NOMO-1 treated with DMSO at 0.1 percent for 48 hours (cell line): ENCODE data around the gene PEA15.

Experiments used
- DNase-seq: peaks from one replicate; lab custom pipeline; 2025; ENCODE audit not compliant: unreplicated experiment; lab: John Stamatoyannopoulos, UW

Gene PEA15

DNA sequence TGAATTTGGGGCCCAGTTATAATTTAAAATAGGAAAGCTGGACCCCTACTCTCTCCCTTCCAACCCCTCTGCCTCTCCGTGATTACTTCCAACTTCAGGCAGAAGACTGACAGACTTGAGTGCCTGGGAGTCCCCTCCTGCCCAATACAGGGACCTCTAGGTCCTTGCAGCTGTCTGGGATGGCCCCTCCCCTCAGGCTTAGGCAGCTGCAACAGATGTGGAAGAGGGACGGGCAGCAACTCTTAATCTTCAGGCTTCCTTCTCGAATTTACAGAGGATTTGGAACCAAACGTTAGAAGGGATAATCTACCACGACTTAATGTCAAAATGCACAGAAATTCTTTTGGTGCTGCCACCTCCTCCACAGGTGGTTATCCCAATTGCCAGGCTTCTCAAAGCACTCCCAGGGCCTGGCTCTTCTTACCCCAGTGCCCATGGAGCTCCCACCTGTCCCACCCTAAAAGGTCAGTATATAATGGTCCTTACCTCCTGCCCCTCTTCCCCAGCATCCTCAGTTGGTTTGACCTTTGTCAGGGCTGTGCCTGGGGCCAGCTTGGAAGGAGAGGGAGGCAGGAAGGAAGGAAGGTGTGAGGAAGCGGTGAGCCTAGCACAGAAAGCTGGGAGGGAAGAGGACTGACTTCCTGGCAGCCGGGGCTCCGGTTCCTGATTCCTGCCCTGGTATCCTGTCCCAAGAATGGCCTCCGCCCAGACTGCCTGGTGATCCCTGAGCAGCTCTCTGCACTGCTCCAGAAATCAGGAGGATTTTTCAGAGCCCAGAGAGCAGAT, 2.8 kb downstream of the PEA15 start:
- no peak for DNase-seq

DNA sequence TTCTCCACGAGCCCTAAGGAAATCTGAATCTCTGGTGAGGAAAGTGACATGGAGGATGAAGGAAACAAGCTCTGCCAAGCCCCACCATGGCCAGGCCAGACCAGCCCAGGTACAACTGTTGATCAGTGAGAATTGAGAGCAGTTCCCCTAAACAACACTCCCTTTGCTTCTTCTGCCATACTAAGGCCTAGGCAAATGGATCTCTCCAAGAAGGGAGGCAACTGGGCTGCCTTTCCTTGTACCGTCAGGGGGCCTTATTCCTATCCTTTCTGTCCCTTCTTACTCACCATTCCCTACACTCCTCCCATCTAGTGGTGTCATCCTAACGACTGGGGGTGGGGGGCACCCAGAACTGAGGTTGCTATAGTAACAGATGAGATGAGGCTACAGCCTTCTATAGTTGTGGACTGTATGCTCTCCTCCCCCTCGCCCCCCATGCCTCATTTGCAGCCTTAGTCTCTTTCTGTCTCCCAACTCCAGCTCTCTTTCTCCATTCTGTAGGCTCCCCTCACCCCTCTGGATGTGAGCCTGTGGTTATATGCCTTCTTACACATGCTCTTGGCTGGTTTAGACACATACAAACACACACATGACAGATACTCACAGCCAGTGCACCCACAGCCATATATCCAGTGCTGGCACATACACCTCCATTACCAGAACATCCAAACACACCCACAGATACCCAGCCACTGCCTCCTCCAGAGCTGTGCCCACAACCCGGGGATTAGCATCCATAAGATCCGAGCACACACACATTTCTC, 3.6 kb downstream of the PEA15 start:
- DNase-seq = no peak

DNA sequence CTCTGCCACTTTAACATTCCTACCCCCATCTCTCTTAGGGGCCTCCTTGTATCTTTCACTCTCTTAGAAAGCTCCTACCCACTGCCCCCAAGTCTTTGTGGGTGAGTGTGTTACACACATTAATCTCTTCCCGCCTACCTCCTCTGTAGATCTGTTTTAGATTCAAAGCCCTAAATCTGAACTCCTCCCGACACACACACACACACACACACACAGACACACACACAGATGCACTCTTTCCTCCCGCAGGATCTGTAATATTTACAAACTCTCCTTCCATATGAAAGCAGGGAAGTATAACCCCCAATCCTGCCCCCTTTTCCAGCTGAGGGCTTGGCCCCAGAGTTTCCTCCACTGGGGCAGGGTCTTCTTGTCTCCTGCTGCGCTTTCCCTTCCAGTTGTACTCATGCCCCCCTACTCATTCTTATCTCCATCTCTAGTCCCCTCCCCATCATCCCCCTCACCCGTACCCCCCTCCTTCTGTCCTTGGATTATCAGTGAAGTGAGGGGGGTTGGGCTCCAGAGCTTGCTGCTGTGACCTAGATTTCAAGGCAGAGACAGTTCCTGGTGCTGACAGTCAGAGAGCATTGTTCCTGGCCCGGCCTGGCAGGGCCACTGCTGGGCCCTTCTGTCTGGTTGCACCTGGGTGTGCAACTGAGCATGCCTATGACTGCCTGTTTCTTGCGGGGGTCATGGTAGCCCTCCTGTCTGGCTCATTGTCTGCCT, 4.3 kb downstream of the PEA15 start:
- DNase-seq = no peak

DNA sequence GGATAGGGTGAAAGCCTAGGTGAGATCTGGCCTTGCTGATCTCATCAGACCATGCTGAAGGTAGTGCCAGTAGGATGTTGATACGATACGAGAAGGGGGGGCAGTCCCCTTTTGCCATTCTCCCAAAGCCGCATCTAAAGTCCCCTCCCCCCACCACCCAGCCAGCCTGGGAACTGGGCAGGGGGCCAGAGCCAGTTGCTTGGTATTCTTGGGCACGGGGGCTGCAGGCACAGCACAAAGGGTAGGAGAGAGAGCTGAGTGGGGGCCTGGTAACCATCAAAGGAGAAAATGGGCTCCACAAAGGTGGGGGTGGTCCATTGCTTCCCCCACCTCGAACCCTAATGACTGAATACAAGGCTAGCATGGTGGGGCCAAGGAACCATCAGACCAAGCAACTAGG, 5.4 kb downstream of the PEA15 start:
- no peak for DNase-seq

DNA sequence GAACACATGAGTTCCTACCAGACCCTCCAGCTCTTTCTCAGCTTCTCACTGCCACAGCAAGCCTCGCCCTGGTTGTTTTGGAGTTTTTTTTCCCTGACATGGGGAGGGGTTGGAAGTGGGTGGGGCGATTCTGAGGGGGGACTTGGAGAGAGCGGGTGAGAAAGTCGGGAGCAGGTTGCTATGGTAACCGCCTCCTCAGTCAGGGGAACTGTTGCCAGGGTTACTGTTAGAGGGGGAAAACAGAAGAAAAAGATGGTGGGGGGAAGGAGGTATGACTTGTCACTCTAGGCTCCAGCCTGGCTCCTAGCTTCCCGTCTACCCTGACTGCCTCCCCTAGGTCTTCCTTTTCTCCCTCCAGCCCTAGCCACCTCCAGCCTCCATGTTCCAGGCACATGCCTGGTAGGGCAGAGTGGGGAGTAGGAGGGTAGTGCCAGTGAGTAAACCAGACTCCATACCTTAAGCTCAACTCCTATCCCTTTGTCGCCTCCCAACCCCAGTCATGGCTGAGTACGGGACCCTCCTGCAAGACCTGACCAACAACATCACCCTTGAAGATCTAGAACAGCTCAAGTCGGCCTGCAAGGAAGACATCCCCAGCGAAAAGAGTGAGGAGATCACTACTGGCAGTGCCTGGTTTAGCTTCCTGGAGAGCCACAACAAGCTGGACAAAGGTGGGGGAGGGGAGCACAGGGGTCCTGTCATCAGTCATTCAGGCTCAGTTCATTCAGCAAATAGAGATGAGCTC, 6.0 kb downstream of the PEA15 start:
- no peak for DNase-seq

DNA sequence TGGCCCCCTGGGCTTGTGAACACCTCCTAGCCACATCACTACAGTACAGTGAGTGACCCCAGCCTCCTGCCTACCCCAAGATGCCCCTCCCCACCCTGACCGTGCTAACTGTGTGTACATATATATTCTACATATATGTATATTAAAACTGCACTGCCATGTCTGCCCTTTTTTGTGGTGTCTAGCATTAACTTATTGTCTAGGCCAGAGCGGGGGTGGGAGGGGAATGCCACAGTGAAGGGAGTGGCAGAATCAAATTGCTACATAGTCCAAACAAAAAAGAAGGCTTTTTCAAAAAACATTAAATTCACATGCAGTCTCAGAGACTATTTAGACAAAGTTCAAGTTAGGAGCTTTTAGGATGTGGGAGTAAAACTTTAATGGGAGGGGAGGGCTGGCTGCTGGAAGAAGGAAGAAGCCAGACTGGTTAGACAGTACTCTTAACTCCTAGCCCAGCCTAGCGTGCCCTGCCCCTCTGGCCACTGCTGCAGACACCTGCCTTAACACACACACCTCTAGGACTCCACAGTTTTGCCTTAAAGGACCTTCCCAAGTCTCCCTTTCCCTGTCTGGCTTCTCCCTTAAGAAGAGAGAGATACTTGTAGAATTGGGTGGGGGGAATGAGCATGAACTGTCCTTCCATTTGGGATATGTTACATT, 9.4 kb downstream of the PEA15 start:
- no peak for DNase-seq

DNA sequence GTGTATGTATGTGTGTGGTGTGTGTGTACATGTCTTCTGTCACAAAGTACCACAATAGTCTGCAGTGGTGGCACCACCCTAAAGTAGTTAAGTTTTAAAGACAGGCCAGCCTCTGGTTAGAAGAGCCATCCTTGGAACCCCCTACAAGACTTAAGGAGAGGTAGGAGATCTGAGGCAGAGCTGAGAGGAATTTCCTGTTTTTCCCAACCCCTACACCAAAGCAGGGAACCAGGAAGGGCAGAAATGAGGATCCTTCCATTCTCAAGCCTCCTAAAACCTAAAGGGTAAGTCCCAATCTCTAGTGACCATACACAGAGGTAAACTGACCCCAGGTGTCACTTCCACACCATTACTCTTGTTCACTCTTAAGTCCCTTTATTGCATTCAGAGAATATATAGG, 11.1 kb downstream of the PEA15 start:
- no peak for DNase-seq

DNA sequence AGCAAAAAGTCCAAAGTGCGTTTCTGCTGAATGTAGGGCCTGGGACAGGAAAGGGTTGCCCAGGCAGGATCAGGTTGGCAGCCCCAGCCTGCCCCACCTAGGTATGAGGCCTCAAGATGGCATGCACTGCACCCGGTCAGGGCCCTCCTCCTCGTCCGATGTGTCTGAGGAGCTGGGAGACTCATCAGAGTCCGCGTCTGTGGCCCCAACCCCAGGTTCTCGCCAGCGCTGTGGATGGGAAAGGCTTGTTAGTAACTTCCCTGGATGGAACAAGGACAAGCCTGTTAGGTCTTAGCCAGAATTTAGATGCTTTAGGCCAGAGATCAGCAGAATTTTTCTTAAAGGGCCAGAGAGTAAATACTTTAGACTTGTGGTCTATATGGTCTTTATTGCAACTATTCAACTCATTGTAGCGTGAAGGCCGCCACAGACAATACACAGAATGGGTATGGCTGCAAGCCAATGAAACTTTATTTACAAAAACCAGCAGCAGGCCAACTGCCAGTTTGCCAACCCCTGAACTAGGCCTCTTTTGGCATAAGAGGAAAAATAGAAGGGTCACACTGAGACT, 12.4 kb downstream of the PEA15 start:
- DNase-seq = no peak

DNA sequence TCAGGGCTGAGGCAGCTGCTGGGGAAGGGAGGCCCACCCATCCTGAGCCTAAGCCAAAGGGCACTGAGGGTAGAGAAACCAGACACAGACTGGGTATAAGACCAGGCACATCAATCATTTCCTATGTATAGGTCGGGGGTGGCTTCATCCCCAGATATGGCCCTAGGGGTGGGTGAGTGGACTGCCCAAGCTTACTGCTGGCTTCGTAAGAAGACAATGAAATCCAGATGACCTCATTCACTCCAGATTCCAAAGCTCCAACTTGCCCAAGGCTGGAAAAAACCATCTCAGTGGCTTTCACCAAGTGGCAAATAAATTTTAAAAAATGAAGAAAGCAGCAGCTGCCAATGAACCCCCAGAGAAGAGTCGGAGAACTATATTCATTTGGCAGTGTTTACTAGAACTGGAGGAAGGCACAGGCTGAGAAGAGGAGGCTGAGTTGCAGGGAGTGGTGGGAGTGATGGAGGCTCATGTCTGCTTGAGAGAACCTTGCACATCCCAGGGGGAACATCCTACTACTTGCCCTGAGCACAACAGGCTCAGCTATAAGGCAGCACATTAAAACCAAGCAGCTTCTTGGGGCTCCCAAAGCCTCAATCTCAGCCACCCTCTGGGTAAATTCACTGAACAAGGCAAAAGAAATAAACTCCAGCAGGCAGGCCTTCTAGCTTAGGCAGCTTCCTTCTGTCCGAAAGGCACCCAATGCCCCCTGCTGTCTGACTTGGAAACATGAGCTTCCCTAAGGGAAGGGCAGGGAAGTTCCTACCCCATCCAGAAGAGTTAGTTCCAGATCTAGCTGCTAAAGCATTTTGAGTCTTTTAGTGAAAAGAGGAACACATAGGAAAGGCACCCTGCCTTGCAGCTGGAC, 14.1 kb downstream of the PEA15 start:
- no peak for DNase-seq

DNA sequence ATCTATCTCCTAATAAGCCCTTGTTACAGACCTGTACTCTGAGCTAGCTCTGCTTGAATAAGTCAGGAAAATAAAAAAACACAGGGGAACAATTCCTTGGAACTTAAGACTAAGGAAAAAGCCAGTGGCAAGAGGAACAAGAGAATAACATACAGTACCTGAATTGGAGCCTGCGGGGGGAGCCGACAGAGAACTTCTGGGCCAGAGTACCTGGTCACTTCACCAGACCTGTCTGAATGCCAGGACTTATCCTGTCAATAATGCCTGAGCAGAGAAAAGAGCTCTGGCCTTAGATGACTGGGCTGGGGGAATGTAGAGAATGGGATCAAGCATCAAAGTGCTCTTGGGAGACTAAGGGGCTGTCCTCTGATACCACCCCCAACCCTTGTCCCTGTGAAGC, 15.1 kb downstream of the PEA15 start:
- DNase-seq = no peak

DNA sequence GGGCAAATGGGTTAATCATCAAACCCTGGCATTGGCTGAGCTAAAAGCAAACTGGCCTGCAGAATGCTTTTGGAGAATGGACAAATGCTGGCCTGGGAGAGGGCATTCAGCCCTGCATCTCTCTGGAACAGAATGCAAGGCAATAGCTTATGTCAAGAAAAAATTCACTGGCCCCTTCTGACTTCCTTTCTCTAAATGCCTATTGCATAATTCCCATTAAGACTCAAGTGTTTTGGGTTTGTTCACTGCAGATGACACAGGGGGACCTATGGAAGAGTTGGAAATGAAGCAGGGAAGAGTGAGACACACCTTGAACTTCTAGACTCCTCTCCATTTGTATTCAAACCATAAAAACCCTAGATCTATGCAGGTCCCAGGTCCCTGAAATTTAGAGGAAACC, 15.9 kb downstream of the PEA15 start:
- no peak for DNase-seq

DNA sequence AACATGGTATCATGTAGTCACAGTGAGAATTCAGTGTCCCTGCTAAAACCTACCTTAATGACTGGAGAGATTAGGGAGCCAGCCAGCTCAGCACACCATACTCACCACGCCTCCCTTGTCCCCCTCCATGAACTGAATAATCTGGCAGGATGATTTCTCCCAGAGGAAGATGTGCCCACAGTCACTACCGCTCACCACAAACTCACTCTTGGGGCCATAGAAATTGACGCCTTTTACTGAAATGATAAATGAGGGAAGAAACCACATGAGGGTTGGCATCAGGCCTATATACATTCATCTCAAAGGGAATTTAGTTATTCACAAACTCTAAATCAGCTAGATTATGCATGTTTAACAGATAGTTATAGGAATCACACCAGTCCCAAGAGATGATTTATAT, 17.4 kb downstream of the PEA15 start:
- DNase-seq = no peak

DNA sequence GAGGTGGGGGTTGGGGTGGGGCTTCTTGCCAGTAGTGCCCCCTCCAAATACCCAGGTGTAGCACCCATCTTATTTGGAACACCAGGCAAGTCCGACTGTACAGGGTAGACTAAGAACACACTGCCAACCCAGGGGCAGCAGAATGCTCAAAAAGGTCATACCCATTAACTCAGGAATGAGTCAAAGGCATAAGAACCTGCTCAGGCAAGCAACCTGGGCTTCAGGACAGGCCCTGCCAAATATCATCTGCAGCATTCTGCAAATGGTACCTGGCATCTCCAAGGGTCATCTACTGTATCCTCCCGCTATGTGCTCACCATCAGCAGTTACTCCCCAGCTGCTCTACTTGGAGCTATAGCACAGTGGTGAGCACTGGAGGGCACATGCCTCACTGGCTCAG, 19.4 kb downstream of the PEA15 start:
- no peak for DNase-seq

DNA sequence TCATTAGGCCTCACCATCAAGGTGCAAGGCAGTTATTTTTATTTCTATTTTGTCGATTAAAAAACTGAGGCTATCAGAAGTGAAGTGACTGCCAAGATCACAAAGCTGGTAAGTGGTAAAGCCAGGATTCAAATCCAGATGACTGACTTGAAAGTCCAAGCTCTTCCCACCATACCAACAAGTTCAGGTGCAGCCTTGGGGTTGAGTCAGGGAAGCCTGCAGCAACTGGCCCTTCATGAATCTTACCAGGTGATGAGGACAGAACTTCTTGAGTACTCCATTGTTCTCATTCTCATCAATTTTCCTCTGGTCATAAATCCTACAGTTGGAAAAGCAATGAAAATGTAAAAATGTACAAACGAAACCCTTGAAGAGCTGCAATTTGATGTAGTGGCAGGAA, 20.2 kb downstream of the PEA15 start:
- no peak for DNase-seq

DNA sequence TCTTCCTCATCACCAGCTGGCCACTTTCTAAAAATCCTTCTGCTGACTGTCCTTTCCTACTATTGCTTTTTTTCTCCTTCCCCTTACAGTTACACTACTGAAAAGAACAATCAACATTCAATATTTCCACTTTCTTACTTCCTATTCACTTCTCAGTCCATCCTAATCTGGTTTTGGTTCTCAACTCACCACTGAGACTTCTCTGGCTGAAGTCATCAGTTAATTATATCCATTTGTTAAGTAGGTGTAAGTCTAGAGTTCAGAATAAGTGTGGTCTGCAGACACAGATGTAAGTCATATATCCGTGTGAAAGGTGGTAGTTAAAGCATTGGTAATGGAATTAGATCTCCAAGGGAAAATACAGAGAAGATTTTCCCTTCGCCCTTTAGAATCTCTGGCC, 21.4 kb downstream of the PEA15 start:
- no peak for DNase-seq

DNA sequence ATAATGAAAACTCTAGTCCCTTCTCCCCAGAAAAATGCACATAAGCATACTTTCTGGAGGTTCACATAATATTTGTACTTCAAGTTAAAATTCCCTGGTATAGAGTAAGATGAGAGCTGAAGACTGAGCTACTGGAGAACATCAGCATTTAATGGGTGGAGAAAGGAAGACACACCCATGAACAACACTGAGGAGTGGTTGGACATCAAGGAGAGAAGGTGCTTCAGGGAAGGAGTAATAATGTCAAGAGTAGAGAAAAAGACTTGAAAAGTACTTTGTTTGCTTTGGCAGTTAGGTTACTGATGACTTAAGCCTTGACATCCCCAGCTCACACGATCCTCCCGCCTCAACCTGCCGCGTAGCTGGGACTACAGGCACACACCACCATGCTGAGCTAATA, 21.9 kb downstream of the PEA15 start:
- DNase-seq = no peak

DNA sequence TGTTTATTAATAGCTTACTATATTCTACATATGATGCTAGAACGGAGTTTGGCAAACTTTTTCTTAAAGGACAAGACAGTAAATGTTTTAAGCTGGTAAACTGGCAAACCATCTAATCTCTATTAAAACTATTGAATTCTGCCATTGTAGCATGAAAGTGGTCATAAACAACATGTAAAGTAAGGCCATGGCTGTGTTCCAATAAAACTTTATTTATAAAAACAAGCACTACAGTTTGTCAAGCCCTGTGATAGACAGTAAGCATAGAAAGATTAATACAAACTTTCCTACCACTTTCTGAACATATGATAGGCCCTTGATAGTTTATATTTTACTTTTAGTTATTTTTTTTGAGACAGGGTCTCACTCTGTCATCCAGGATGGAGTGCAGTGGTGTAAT, 22.4 kb downstream of the PEA15 start:
- no peak for DNase-seq

DNA sequence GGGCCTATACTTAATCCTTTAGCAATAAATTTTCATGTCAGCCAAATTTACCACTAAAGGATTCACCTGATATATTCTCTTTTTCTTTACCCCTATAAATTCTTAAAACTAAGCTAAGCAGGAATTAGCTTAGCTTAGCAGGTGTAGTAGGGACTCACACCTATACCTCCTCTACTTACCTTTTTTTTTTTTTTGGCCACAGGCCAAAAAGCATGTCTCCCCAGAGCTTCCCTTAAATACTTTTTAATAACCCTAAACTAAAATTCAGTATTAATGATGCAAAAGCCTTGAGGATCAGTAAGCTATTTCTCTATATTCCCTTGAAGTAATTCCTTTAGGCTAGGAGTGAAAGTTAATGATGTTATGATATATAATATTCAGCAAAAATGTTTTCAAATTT, 23.2 kb downstream of the PEA15 start:
- DNase-seq = no peak

DNA sequence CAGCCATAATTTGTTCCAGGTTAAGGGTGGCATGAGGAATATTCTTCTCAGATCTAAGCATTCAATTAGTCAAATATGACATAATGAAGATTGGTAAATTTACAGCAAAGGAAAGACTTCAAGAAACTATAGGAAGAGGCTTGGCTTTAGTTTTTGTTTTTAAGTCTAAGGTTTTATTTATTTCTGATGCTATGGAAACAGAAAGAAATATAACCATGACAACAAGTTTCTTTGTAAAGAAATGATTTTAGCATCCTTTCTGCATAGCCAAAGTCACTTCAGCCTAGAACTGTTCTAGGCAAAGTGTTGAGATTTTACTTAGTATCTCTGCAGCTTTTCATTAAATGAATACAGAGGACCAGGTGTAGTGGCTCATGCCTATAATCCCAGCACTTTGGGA, 27.7 kb downstream of the PEA15 start:
- no peak for DNase-seq

DNA sequence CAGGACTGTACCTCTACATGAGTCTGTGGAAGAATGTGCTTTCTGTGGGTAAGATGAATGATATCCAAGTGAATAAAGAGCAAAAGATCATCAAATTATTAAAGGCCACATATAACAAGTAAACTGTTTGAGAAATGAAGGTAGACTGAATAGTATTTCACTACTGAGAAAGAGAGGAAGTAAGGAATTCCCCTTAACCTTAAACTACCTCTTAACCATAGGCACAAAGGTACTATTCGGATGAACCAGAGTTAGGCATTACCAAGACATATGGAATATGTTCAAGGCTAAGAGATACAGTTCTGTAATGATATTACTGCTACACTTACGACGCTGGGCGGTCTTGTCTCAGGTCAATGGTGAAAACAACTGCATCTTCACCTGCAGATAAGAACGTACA, 31.6 kb downstream of the PEA15 start:
- no peak for DNase-seq
